GM10266 (cell line): Measurements from ENCODE around the gene OR6B1.

ENCODE experiments used
- DNase-seq: peaks from one replicate; pipeline ENCODE4 v3.0.0; 2012; ENCODE audit errors: extremely low spot score
- CTCF ChIP-seq: IDR thresholded peaks from 2 replicates; pipeline ENCODE4 v1.5.1; 2012; ENCODE audit warnings: mild to moderate bottlenecking, low read depth; ENCODE audit not compliant: control insufficient read depth, insufficient read depth; ENCODE audit errors: missing control alignments

The OR6B1 gene

DNA sequence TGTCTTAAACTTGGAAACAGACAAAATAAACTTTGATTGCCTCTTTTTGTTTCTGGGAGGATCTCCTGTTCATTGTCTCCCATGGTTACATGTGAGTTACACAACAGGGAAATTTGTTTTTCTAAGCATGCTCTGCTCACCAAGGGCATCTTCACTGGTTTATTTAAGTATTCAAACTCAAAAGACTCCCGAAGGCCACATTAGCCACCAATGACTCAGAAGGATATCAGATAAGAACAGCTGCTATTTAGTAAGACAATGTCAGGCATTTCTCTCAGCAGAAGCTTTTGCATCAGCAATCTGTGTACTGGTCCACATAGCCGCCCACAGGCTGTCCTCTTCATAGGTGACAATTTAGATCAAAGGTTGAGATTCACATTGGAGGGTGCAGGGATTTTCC is 19.3 kb downstream of the OR6B1 start:
- no peak for DNase-seq
- TF ChIP-seq CTCF, result no peak

DNA sequence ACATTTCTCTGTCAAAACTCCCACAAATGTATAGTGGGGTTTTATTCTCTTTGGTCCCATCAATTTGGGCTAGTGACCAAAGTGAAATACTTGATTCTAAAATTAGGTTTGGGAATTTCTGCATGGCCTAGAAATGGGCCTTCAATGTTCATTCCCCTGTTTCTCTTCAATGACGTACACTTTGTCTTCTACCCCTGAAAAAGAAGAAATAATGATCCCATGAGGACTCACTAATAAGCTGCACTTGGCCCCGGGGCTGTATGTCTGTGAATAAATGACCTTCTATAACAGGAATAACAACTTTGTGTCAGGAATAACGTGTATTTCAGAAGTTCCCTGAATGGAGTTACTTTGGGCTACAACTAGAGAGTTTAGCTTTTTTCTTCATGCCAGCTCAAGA is 20.2 kb downstream of the OR6B1 start:
- DNase-seq, result no peak
- no peak for TF ChIP-seq CTCF

DNA sequence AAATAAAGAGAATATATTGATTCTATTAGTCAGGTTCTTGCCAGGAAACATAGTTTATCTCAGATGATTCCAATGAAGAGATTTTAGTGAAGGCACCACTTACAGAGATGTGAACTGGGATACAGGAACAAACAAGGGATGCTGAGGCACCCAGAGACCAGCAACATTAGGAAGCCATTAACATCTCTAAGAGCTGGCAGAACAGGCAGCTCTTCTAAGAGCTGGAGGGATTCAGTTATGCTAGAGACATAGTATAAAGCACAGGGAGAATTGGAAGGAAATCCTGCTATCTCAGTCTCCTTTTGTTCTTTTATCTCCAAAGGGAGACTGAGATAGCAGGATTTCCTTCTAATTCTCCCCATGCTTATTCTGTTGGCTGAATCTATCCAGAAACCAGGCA is 22.0 kb downstream of the OR6B1 start:
- no peak for DNase-seq

DNA sequence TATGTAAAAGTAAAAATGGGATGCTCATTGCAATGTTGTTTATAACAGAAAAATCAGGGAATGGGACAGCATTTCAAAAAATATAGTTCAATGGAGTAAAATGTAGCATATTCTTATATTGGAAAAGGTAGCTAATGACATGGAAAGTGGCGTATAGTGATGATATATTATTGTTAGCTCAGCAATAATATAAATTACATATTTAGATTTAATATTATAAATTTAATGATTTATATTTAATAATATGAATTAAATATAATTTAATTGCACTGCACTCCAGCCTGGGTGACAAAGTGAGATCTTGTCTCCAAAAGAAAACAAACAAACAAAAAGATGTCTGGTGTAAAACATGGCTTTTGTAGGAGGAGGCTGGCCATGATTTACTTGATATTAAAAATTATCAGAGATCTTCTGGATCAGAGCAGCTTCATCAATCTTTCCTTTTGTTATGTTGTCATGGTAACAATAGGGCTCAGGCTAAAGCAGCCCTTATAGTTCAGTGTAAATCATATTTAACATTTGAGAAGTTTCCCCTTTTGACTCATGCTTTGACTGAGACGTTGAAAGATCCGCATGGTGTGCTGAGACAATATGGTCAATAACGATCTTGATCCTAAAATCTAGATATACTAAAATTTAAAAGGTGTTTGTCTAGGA is 23.2 kb downstream of the OR6B1 start:
- DNase-seq, result no peak
- no peak for TF ChIP-seq CTCF

More for the DNA sequence above, 22.0 kb downstream of the OR6B1 start:
- TF ChIP-seq CTCF, result no peak

GRCh38 chr7:144024213-144024612 is 24.1 kb downstream of the OR6B1 start:
- TF ChIP-seq CTCF, result no peak
- no peak for DNase-seq

- no peak for TF ChIP-seq CTCF
Measured at GRCh38 chr7:144026203-144026883, 26.2 kb downstream of the OR6B1 start.

DNA sequence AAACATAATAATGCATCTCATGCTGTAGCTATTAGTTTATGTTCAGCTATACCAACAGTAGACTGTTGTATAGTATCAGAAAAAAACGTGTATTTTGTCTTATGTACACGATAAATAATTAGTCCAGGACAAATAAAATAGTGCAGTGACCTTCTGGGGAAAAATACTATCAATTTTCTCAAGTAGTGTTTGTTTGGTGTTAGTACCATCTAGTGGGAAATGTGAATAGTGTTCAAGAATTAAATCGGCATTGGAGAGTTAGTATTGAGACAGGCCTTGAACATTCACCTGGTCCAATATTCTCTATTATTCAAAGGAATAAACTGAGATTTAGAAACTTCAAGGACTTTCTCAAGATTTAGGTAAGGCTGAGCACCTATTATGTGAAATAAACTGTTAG is 26.9 kb downstream of the OR6B1 start:
- DNase-seq, result no peak
- peak; percentile 27 for TF ChIP-seq CTCF

More at GRCh38 chr7:144026203-144026883, 26.2 kb downstream of the OR6B1 start:
- DNase-seq, result no peak
